Astrocyte of the cerebellum (primary cell): Measurements from ENCODE around the gene SNN.

Experiments
- DNase-seq: peaks from one replicate; pipeline ENCODE4 v3.0.0-alpha.2; 2011; ENCODE audit warnings: low read depth
- H3K4me3 ChIP-seq: 2 replicates; pipeline ENCODE4 v1.5.1; 2011; ENCODE audit warnings: mild to moderate bottlenecking, low read depth, low read length, moderate library complexity
- CTCF ChIP-seq: IDR thresholded peaks from 2 replicates; pipeline ENCODE4 v1.5.1; 2012; ENCODE audit warnings: low read length, low read depth, moderate library complexity, mild to moderate bottlenecking; ENCODE audit errors: missing control alignments
- in situ Hi-C: cut with HindIII; loops from 2 replicates; pipeline ENCODE4 v1.10.0; 2017; ENCODE audit warnings: low sequenced_read_pairs

Gene SNN

GRCh38 chr16:11689031-11689840 lies 21.0 kb downstream of the SNN start:
- in situ Hi-C loops = no loop called here
- no peak overlapping the region for H3K4me3 ChIP-seq
- DNase-seq = no peak
- no peak for TF ChIP-seq CTCF

- no peak for TF ChIP-seq CTCF
- no peak for DNase-seq
- in situ Hi-C loops = no loop called here
- no peak overlapping the region for H3K4me3 ChIP-seq
Observed at GRCh38 chr16:11691235-11691634, 23.0 kb downstream of the SNN start.

- in situ Hi-C loops = no loop called here
- TF ChIP-seq CTCF = no peak
- no peak for DNase-seq
- no peak overlapping the region for H3K4me3 ChIP-seq
Observed at GRCh38 chr16:11691771-11692170, 23.5 kb downstream of the SNN start.

GRCh38 chr16:11692171-11692570 lies 23.9 kb downstream of the SNN start:
- DNase-seq = no peak
- H3K4me3 ChIP-seq = no peak overlapping the region
- in situ Hi-C loops = no loop called here
- TF ChIP-seq CTCF = no peak

- no peak for TF ChIP-seq CTCF
- no peak overlapping the region for H3K4me3 ChIP-seq
- DNase-seq = no peak
- in situ Hi-C loops = no loop called here
Observed at GRCh38 chr16:11692651-11693050, 24.4 kb downstream of the SNN start.

GRCh38 chr16:11696266-11697012 lies 28.2 kb downstream of the SNN start:
- no peak for TF ChIP-seq CTCF
- in situ Hi-C loops = no loop called here

More at GRCh38 chr16:11696266-11697012, 28.2 kb downstream of the SNN start:
- no peak overlapping the region for H3K4me3 ChIP-seq
- DNase-seq = no peak
